ENCODE results near the gene MBP.

MBP gene

GRCh38 chr18:77112747-77113092, 19.9 kb downstream of the MBP start:
- no peak for DNase-seq

- no peak for DNase-seq
These were observed 20.4 kb downstream of the MBP start for GRCh38 chr18:77111951-77112746.

DNA sequence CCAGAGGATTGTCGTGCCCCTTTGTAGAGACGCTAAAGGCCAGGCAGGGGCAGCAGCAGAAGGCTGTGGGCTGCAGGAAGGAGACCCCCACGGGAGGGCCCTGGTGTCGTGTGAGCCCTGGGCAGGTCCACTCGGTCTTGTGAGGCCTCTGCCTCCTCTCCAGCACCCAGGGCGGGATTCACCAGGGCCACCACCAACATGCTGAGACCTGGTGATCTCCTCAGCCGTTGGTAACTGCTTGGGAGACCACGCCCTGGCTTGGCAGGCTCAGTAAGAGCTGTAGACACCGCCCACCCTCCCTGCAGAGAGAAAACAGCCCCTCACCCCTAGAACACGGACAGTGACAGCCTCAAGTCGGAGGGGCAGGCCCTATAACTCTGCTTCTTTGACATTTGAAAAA, 21.1 kb downstream of the MBP start:
- no peak for DNase-seq

DNA sequence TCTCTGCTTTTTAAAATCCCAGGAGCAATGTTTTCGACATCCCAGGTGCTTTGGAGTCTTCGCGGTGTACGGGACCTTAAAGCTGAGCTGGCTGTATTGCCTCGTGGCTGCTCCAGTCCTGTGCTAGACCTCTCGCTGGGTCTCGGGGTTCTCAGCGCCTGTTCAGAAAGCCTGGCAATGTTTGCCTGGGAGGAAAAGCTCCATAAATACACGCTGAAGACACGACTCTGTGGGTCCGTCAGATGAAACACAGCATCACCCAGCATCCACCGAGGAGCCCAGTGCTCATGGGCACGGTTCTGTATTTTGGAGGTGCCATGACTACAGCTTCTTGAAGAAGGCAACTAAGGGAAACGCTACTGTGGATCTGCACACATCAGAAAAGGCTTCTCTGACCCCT, 21.6 kb downstream of the MBP start:
- no peak for DNase-seq

DNA sequence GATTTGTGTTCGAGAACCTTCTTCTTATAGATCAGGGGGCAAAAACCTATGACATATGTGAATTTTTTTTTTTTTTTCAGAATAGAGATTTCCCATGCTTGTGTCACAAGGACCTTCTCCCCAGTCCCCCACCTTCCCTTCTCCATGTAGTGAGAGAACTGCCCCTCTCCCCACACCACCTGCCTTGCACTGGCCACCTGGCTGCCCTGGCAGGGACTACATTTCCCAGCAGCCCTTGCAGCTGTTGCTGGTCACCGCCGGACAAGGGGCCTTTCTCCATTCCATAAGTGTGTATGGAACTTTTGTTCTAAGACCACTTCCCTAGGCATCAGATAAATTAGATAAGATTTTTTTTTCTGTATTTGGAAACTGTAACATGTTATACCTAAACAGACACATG, 22.2 kb downstream of the MBP start:
- no peak for DNase-seq

DNA sequence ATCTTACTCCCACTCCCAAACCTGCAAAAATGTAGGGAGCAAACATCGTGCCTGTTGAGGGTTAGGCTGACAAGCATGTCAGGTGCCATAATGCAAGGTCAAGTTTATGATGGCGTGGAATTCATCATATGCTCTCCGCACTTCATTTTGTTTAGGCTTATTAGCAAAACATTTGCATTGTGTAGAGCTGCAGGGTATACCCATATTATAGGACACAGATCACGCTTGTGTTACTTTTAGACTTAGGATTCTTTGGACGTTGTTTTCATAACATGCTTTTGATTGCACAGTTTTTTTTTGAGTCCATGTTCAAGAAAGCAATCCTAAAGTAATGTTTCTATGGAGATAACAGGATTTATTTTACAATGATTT, 22.9 kb downstream of the MBP start:
- no peak for DNase-seq

- no peak for DNase-seq
These were observed 23.5 kb downstream of the MBP start for GRCh38 chr18:77108821-77109647.

DNA sequence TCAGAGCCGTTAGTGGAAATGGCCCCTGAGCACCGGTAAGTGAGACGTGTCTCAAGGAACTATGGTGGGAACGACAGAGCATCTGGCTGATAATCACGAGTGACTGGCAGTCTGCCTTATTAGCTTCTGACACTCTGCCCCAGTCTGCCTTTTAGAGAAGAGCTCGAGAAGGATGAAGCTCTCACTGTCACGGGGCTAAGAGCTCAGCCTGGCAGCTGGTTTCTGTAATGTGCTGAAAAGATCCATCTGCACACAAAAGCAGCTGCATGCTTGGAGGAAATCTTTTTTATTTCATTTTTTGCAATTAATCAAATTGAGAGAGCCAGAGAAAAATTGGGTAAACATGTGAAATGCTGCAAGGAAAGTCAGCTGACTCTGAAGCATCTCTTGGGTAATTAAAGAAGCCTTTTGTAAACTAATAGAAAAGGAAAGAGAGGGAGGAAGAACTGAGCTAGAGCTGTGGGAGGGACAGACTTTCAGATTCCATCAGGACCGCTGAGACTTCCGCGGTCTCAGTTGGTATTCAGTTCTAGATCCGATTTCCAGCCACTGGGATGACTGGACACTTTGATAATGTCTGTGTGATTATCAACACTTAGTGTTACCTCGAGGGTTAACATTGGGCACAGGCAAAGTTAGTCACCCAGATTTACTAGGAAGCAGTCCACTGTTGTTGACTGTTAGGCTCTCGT, 24.4 kb downstream of the MBP start:
- peak; percentile 59 for DNase-seq

DNA sequence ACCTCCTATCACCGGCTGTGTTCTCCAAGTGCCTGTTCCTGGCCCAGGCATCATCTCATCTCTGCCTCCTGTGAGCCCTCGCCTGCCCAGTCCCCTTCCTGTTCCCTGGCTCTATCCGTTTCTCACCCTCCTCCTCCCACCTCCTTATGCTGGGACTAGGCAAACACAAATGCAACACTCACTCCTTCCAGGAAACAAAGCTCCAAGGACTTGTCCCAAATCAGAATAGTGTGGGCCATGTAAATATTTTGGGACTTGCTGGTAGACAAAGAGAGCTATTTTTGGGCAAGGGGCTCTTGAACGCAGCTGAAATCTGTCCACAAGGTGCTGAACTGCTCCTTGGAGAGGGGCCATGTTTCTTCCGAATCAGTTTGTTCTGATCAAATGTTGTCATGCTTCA, 25.3 kb downstream of the MBP start:
- DNase-seq, result no peak

GRCh38 chr18:77106331-77106730, 26.3 kb downstream of the MBP start:
- peak; percentile 77 for DNase-seq

DNA sequence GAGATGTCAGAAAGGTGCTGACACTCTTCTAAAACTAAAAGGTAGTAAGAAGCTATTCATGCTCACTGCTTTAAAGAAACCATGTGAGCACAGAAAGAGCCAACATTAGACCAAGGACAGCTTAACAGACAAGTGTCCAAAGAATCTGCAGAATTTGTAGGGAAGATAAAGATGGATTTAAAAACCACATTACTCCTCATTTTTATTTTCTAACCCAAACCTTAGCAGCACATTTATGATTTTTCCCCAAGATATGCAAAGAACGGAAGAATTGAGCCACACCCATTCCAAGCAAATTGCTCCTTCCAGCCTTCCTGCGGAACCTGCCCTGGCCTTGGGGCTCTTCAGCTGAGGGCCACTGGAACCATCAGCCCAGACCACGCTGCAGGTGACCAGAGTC, 26.9 kb downstream of the MBP start:
- no peak for DNase-seq

DNA sequence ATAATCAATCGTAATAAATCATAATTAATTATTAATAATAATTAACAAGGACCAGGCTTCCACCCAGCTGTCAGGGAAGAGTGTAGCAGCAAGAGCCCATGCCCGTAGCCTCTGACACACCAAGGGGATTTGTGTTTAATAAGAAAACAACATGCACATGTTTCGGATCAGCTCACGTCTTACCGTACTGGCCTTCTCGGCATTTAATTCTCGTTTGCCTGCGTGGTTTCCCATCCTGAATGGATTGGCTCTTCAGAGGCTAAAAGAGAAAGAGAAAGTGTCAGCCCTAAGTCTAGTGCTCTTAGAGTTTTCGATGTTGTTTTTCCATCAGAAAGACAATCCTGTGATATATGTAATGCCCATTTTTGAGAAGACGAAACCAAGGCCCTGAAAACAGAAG, 27.6 kb downstream of the MBP start:
- DNase-seq, result peak; percentile 44

- DNase-seq, result no peak
These were observed 28.5 kb downstream of the MBP start for GRCh38 chr18:77103991-77104531.

- no peak for DNase-seq
These were observed 29.3 kb downstream of the MBP start for GRCh38 chr18:77103187-77103850.

- DNase-seq, result no peak
These were observed 30.1 kb downstream of the MBP start for GRCh38 chr18:77102259-77103040.

DNA sequence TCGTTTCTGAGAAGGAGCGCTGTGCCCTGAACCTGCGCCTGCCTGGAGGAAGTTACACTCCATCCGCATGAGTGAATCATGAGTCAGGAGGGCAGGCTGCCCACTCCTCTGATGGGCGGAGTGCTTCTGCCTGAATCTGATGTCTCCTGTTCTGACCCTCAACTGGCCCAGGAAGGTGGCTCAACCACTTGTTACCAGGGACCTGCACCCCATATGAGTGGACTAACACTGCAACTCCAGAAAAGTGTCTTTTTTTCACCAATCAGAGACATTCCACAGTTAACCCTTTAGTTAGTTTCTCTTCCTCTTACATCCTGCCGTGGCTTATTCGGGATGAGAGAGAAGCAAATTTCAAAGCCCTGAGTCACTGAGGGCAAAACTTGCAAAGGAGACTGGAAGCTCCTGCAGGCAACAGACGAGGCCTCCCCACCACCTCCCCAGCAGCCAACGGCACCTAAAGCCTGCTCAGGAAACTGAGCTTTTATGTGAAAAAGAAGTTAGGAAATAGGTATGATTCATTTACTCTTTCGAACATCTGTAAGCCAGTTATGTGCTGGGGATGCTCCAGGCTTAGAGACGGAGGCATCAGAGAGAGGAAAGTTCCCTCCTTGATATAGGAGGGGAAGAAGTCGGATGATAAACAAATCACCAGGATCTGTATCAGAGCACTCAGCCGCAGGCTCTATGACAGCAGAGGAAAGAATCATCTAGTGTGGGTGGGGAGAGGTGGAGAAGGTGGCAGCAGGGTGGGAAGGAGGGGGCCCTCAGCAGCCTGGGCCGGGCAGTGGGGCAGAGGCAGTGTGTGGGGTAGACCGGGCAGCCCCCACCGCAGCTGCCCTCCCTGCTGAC, 30.9 kb downstream of the MBP start:
- peak; percentile 74 for DNase-seq

DNA sequence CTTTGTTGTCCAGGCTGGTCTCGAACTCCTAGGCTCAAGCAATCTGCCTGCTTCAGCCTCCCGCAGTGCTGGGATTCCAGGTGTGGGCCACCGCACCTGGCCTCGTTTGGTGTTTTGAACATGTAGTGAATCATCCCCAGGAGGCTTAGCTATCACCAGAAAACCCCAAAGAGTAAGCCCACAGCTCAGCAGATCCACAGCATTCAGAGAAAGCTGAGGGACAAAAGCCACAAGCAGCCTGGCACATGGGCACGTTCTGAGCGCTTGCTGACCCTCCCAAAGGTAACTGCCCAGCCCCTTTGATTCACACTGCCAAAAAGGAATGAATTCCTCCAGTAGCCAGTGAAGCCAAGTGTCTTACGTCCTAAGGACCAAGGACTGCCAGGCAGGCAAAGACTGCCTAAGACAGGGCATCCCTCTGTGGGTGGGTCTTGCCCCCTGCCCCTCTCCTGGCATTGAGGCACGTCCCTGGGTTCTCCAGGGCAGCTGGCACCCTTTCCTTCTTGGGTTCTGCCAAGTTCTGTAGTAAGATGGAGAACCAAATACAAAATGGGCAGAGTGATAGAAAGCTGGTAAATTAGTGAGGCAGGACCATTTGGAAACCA, 31.7 kb downstream of the MBP start:
- peak; percentile 48 for DNase-seq

- DNase-seq, result peak; percentile 30
These were observed 32.9 kb downstream of the MBP start for GRCh38 chr18:77099485-77100370.

DNA sequence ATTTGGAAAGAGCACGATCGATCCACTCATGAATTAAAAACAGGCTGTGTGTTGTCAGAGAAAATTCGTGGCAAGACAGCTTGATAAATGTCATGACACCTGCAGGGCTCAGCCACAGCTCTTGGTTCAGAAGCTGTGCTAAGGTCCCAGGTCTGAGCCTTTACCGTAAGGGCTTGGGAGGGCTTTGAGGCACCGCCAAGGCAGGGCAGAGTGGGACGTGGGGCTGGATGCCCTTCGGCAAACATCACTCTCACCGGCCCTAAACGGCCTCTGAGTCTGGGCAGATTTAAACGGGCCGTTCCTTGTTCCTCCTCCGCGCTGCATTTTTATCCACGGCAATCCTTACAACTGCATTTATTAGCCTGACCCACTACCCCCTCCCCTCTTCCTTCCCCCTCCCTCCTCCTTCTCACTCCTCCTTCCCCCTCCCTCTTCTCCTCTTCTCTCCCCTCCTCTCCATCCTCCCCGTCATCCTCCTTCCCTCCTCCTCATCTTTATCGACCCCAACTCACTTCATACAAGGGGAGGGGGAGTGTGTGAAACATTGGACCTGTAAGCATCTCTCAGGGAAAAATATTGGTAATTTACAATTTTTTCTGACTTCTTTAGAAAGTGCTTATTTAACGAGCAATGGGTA, 33.9 kb downstream of the MBP start:
- no peak for DNase-seq
